Liver (tissue), 9 donors: ENCODE measurements around the gene CEP20. TPM values are rescaled to one million over a fixed set of nuclear protein-coding genes. Genes with fewer than 3 reads are reported as not detected.

Experiments used
- DNase-seq: peaks from one replicate; pipeline ENCODE4 v3.0.0-alpha.2; 2017; ENCODE audit warnings: low spot score
- H3K27ac ChIP-seq, 2 donors: one replicate each; pipeline ENCODE4 v1.7.0; 2013; ENCODE audit warnings: inconsistent platforms in 2 of 2, low read length in 2 of 2, control low read depth in 1 of 2, low read depth in 1 of 2, mild to moderate bottlenecking in 1 of 2
- H3K27me3 ChIP-seq, 4 donors: one replicate each; pipeline versions ENCODE4 v1.6.1 to v1.7.0; 2013; ENCODE audit warnings: low read length in 3 of 4, inconsistent platforms in 1 of 4, mild to moderate bottlenecking in 1 of 4, moderate library complexity in 1 of 4; ENCODE audit not compliant: control insufficient read depth in 4 of 4, insufficient read depth in 4 of 4
- H3K36me3 ChIP-seq, 4 donors: one replicate each; pipeline versions ENCODE4 v1.6.1 to v1.7.0; 2013; ENCODE audit warnings: low read length in 3 of 4, mild to moderate bottlenecking in 3 of 4, low read depth in 1 of 4, moderate library complexity in 1 of 4; ENCODE audit not compliant: control insufficient read depth in 4 of 4, insufficient read depth in 3 of 4
- H3K4me1 ChIP-seq, 4 donors: one replicate each; pipeline versions ENCODE4 v1.6.1 to v1.7.0; 2013; ENCODE audit warnings: low read length in 3 of 4, mild to moderate bottlenecking in 3 of 4, moderate library complexity in 1 of 4; ENCODE audit not compliant: control insufficient read depth in 4 of 4, insufficient read depth in 4 of 4
- H3K4me3 ChIP-seq, 3 donors: one replicate each; pipeline versions ENCODE4 v1.6.1 to v1.7.0; 2013; ENCODE audit warnings: low read length in 3 of 3, control low read depth in 1 of 3, low read depth in 1 of 3, mild to moderate bottlenecking in 1 of 3
- H3K9ac ChIP-seq, 2 donors: one replicate each; pipeline ENCODE4 v1.7.0; 2013; ENCODE audit warnings: low read length in 2 of 2, mild to moderate bottlenecking in 2 of 2, moderate library complexity in 2 of 2, control low read depth in 1 of 2, low read depth in 1 of 2
- H3K9me3 ChIP-seq, 4 donors: one replicate each; pipeline versions ENCODE4 v1.6.1 to v1.7.0; 2013; ENCODE audit warnings: low read length in 3 of 4; ENCODE audit not compliant: control insufficient read depth in 4 of 4
- ATF3 ChIP-seq: IDR thresholded peaks from 2 replicates; pipeline ENCODE4 v1.6.1; 2016; ENCODE audit warnings: antibody characterized with exemption
- EGR1 ChIP-seq, 2 donors: IDR thresholded peaks; 2 replicates each; pipeline ENCODE4 v1.6.1; 2016 to 2018; ENCODE audit warnings: antibody characterized with exemption in 2 of 2, low read depth in 2 of 2
- FOXA1 ChIP-seq: IDR thresholded peaks from 2 replicates; pipeline ENCODE4 v1.6.1; 2016; ENCODE audit warnings: antibody characterized with exemption
- FOXA2 ChIP-seq: IDR thresholded peaks from 2 replicates; pipeline ENCODE4 v1.6.1; 2016; ENCODE audit warnings: antibody characterized with exemption
- GABPA ChIP-seq, 2 donors: IDR thresholded peaks in 1 of 2; conservative IDR thresholded peaks in 1 of 2; 2 replicates each; pipeline ENCODE4 v1.6.1; 2016; ENCODE audit warnings: antibody characterized with exemption in 2 of 2, mild to moderate bottlenecking in 1 of 2, moderate library complexity in 1 of 2
- HNF4A ChIP-seq, 2 donors: conservative IDR thresholded peaks; 2 replicates each; pipeline ENCODE4 v1.6.1; 2016; ENCODE audit warnings: antibody characterized with exemption in 2 of 2, mild to moderate bottlenecking in 2 of 2
- HNF4G ChIP-seq: IDR thresholded peaks from 2 replicates; pipeline ENCODE4 v1.6.1; 2016; ENCODE audit warnings: antibody characterized with exemption
- JUND ChIP-seq, 2 donors: IDR thresholded peaks; 2 replicates each; pipeline ENCODE4 v1.6.1; 2016; ENCODE audit warnings: antibody characterized with exemption in 2 of 2
- NR2F2 ChIP-seq: IDR thresholded peaks from 2 replicates; pipeline ENCODE4 v1.6.1; 2016; ENCODE audit warnings: antibody characterized with exemption
- RAD21 ChIP-seq, 2 donors: IDR thresholded peaks; 2 replicates each; pipeline ENCODE4 v1.6.1; 2016; ENCODE audit warnings: antibody characterized with exemption in 2 of 2, mild to moderate bottlenecking in 2 of 2
- RXRA ChIP-seq, 2 donors: IDR thresholded peaks; 2 replicates each; pipeline ENCODE4 v1.6.1; 2017 to 2018; ENCODE audit warnings: antibody characterized with exemption in 2 of 2, mild to moderate bottlenecking in 1 of 2
- SP1 ChIP-seq: IDR thresholded peaks from 2 replicates; pipeline ENCODE4 v1.6.1; 2018; ENCODE audit warnings: antibody characterized with exemption, mild to moderate bottlenecking
- TAF1 ChIP-seq: conservative IDR thresholded peaks from 2 replicates; pipeline ENCODE4 v1.6.1; 2016; ENCODE audit warnings: antibody characterized with exemption, mild to moderate bottlenecking
- YY1 ChIP-seq: IDR thresholded peaks from 2 replicates; pipeline ENCODE4 v1.6.1; 2016; ENCODE audit warnings: antibody characterized with exemption, mild to moderate bottlenecking
- WGBS: extraction: QIAGEN DNeasy Blood & Tissue Kit; methylation state at CpG from one replicate; pipeline ENCODE4 v1.1.7; 2013; 5-methylcytosine and 5-hydroxymethylcytosine counted together
- polyA plus RNA-seq, 2 donors: library from polyadenylated mRNA; stranded (reverse) in 1 of 2; unstranded in 1 of 2; fragments of 200-250 nt in 1 of 2; fragments of >200 nt in 1 of 2; fragmentation: Nextera tagmentation in 1 of 2; extraction: Ambion mirVana in 1 of 2; gene quantifications; one replicate each; pipeline versions ENCODE4 v1.2.1 to v1.2.3, GENCODE V29; 2013 to 2015
- total RNA-seq, 2 donors: library from RNA; depleted of rRNA; stranded (reverse); fragments of >200 nt; gene quantifications; one replicate each; pipeline ENCODE4 v1.2.3, GENCODE V29; 2014
- TF ChIP-seq, protein P1 (sequence below): fragments of 150-350 bp; IDR thresholded peaks from 2 replicates; pipeline ENCODE4 v1.5.1; 2017; ENCODE audit warnings: improper control_type of control experiment, low read depth, low read length; ENCODE audit not compliant: missing input control
- TF ChIP-seq, protein P2 (sequence below): IDR thresholded peaks from 2 replicates; pipeline ENCODE4 v1.6.1; 2016; ENCODE audit warnings: antibody characterized with exemption, mild to moderate bottlenecking
- TF ChIP-seq, protein P3 (sequence below): IDR thresholded peaks from 2 replicates; pipeline ENCODE4 v1.6.1; 2016; ENCODE audit warnings: antibody characterized with exemption
- donor health status: healthy.
- donor health status: healthy.
- donor health status: healthy.
- donor health status: healthy.
- donor health status: healthy.

CEP20 gene
- total and polyA plus RNA-seq, 4 donors: 10.7 to 19.2 (median 13.3) TPM

DNA sequence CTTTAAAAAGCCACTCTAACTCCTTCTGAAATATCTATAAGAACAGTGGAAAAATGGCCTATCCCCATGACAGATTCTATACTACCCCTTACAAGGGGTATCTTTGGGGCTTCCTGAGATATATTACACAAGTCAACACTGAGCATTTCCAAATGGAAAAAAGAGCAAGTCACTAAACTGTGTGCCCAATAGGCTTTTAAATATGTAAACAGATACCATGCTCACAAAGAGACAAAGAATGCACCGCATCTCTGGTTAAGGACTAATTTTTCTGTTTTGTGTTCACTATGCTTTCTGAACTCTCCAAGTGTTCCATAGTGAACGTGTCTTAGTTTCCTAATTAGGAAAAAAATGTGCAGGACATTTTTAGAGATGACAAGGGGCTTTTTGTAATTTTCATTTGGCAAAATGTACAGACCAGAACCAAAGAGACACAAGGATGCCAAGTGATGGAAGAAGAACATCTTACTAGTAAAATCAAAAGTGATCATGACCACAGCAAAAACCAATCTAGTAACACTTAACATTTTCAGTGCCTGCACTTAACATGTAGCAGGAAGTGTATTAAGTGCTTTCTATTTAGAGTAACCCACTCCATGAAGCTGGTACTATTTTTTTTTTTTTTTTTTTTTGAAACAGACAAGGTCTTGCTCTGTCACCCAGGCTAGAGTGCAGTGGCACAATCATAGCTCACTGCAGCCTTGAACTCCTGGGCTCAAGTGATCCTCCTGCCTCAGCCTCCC lies 53.1 kb downstream of the CEP20 start:
- no peaks in the 10 kb centered on the region for H3K4me1 ChIP-seq
- no peaks in the 10 kb centered on the region for H3K27me3 ChIP-seq
- H3K27ac ChIP-seq: no peak overlapping the region
- DNase-seq: no peak
- TF ChIP-seq, protein P1, sequence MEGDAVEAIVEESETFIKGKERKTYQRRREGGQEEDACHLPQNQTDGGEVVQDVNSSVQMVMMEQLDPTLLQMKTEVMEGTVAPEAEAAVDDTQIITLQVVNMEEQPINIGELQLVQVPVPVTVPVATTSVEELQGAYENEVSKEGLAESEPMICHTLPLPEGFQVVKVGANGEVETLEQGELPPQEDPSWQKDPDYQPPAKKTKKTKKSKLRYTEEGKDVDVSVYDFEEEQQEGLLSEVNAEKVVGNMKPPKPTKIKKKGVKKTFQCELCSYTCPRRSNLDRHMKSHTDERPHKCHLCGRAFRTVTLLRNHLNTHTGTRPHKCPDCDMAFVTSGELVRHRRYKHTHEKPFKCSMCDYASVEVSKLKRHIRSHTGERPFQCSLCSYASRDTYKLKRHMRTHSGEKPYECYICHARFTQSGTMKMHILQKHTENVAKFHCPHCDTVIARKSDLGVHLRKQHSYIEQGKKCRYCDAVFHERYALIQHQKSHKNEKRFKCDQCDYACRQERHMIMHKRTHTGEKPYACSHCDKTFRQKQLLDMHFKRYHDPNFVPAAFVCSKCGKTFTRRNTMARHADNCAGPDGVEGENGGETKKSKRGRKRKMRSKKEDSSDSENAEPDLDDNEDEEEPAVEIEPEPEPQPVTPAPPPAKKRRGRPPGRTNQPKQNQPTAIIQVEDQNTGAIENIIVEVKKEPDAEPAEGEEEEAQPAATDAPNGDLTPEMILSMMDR: no peak
- no peak for TF ChIP-seq FOXA2
- no peak for TF ChIP-seq HNF4A (conservative IDR thresholded peaks at IDR 0.05)
- TF ChIP-seq JUND (IDR thresholded peaks at IDR 0.05): no peak
- no peak for TF ChIP-seq NR2F2
- TF ChIP-seq RXRA (IDR thresholded peaks at IDR 0.05): no peak
- TF ChIP-seq, protein P2, sequence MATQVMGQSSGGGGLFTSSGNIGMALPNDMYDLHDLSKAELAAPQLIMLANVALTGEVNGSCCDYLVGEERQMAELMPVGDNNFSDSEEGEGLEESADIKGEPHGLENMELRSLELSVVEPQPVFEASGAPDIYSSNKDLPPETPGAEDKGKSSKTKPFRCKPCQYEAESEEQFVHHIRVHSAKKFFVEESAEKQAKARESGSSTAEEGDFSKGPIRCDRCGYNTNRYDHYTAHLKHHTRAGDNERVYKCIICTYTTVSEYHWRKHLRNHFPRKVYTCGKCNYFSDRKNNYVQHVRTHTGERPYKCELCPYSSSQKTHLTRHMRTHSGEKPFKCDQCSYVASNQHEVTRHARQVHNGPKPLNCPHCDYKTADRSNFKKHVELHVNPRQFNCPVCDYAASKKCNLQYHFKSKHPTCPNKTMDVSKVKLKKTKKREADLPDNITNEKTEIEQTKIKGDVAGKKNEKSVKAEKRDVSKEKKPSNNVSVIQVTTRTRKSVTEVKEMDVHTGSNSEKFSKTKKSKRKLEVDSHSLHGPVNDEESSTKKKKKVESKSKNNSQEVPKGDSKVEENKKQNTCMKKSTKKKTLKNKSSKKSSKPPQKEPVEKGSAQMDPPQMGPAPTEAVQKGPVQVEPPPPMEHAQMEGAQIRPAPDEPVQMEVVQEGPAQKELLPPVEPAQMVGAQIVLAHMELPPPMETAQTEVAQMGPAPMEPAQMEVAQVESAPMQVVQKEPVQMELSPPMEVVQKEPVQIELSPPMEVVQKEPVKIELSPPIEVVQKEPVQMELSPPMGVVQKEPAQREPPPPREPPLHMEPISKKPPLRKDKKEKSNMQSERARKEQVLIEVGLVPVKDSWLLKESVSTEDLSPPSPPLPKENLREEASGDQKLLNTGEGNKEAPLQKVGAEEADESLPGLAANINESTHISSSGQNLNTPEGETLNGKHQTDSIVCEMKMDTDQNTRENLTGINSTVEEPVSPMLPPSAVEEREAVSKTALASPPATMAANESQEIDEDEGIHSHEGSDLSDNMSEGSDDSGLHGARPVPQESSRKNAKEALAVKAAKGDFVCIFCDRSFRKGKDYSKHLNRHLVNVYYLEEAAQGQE: no peak
- no peak for TF ChIP-seq SP1
- no peak for TF ChIP-seq ATF3
- TF ChIP-seq TAF1: no peak
- no peaks in the 10 kb centered on the region for H3K36me3 ChIP-seq
- no peak overlapping the region for H3K9ac ChIP-seq
- 59% methylated on average over 2 of the region's 2 CpGs for WGBS
- H3K9me3 ChIP-seq: no peaks in the 10 kb centered on the region
- H3K4me3 ChIP-seq: no peak overlapping the region

DNA sequence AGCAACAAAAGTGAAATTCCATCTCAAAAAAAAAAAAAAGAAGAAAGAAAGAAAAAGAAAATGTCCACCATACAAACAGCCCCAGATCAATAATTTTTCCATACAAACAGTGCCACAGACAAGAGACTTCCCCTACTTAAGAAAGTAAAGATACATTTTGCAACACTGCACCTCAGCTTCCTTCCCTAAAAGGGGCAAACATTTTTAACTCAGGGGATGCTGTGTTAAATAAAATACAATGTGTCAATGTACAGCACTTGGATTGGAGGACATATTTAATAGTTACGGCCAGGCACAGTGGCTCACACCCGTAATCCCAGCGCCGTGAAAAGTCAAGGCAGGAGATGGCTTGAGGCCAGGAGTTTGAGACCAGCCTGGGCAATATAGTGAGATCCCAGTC lies 53.9 kb downstream of the CEP20 start:
- H3K27me3 ChIP-seq: no peaks in the 10 kb centered on the region
- H3K27ac ChIP-seq: no peak overlapping the region
- no peak overlapping the region for H3K4me3 ChIP-seq
- WGBS: 89% methylated on average over 4 of the region's 4 CpGs
- no peaks in the 10 kb centered on the region for H3K9me3 ChIP-seq
- no peaks in the 10 kb centered on the region for H3K4me1 ChIP-seq
- H3K9ac ChIP-seq: no peak overlapping the region
- no peak for DNase-seq
- no peaks in the 10 kb centered on the region for H3K36me3 ChIP-seq
- TF ChIP-seq EGR1 (IDR thresholded peaks at IDR 0.05; ENCODE audit: low read depth in 2 of 2): no peak
- TF ChIP-seq YY1: no peak
- no peak for TF ChIP-seq HNF4G
- TF ChIP-seq, protein P2: no peak
- TF ChIP-seq GABPA (IDR thresholded peaks at IDR 0.05 in 1 of 2, conservative IDR thresholded peaks at IDR 0.05 in 1 of 2): no peak
- no peak for TF ChIP-seq ATF3
- no peak for TF ChIP-seq FOXA2
- TF ChIP-seq, protein P1: no peak
- TF ChIP-seq RXRA (IDR thresholded peaks at IDR 0.05): no peak
- no peak for TF ChIP-seq JUND (IDR thresholded peaks at IDR 0.05)
- TF ChIP-seq, protein P3, sequence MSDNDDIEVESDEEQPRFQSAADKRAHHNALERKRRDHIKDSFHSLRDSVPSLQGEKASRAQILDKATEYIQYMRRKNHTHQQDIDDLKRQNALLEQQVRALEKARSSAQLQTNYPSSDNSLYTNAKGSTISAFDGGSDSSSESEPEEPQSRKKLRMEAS: no peak
- no peak for TF ChIP-seq TAF1
- no peak for TF ChIP-seq SP1
- no peak for TF ChIP-seq RAD21 (IDR thresholded peaks at IDR 0.05)
- no peak for TF ChIP-seq NR2F2
- TF ChIP-seq HNF4A (conservative IDR thresholded peaks at IDR 0.05): no peak
- TF ChIP-seq FOXA1: no peak
